Omental fat pad (tissue), 4 donors: ENCODE measurements around the gene RRAGD. TPM values are rescaled to one million over a fixed set of nuclear protein-coding genes. Genes with fewer than 3 reads are reported as not detected.

ENCODE experiments used
- ATAC-seq: fragments of 150-250 bp; one replicate; pipeline ENCODE4 v1.9.1; 2016; ENCODE audit warnings: mild to moderate bottlenecking, moderate library complexity; ENCODE audit not compliant: low FRiP score
- DNase-seq: peaks from one replicate; pipeline ENCODE4 v3.0.0-alpha.2; 2019; ENCODE audit warnings: low spot score
- total RNA-seq, 4 donors: library from RNA; depleted of rRNA; stranded (reverse); fragments of >200 nt; gene quantifications; one replicate each; pipeline ENCODE4 v1.1.0, GENCODE V29; 2016
- TF ChIP-seq, protein P1 (sequence below), 3 donors: fragments of 450-650 bp; IDR thresholded peaks; one replicate each; pipeline ENCODE4 v1.5.1; 2016 to 2017; ENCODE audit warnings: antibody characterized with exemption in 3 of 3, mild to moderate bottlenecking in 3 of 3, moderate library complexity in 2 of 3

Gene RRAGD
- total RNA-seq, 4 donors from 2014 or later, result 11.8 to 41.8 (median 16.5) TPM

DNA sequence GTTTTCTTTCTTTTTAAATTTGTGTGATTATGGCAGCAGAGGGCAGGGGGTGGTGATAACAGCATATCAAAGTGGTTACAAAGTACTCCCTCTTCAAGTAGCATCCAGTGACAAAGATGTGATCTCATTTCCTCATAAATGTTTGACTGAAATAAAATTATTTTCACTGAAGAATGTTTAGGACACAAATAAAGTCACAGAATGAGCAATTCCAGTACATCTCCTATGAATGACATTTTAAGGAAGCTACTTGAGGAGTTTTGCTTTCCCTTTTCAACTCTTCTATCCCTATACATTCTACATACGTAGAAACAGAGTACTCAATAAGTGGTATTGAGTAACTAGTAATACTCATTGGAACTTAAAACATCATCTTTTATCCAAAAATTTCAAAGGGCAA is 83.1 kb downstream of the RRAGD start:
- TF ChIP-seq, protein P1, sequence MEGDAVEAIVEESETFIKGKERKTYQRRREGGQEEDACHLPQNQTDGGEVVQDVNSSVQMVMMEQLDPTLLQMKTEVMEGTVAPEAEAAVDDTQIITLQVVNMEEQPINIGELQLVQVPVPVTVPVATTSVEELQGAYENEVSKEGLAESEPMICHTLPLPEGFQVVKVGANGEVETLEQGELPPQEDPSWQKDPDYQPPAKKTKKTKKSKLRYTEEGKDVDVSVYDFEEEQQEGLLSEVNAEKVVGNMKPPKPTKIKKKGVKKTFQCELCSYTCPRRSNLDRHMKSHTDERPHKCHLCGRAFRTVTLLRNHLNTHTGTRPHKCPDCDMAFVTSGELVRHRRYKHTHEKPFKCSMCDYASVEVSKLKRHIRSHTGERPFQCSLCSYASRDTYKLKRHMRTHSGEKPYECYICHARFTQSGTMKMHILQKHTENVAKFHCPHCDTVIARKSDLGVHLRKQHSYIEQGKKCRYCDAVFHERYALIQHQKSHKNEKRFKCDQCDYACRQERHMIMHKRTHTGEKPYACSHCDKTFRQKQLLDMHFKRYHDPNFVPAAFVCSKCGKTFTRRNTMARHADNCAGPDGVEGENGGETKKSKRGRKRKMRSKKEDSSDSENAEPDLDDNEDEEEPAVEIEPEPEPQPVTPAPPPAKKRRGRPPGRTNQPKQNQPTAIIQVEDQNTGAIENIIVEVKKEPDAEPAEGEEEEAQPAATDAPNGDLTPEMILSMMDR (IDR thresholded peaks at IDR 0.05), result no peak
- no peak for ATAC-seq
- DNase-seq, result no peak

DNA sequence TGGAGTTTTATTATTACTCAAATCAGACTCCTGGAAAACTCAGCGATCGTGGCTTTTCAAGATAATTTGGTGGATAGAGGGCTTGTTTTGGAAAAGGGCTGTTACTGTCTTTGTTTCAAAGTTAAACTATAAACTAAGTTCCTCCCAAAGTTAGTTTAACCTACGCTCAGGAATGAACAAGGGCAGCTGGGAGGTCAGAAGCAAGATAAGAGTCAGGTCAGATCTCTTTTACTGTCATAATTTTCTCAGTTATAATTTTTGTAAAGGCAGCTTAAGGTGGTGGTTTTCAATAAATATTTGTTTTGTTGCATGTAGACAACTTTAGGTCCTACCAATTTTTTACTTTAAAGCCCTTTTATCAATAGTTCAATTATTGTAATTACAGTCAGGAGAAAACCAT is 87.8 kb downstream of the RRAGD start:
- TF ChIP-seq, protein P1 (IDR thresholded peaks at IDR 0.05), result no peak
- ATAC-seq, result no peak
- DNase-seq, result no peak

DNA sequence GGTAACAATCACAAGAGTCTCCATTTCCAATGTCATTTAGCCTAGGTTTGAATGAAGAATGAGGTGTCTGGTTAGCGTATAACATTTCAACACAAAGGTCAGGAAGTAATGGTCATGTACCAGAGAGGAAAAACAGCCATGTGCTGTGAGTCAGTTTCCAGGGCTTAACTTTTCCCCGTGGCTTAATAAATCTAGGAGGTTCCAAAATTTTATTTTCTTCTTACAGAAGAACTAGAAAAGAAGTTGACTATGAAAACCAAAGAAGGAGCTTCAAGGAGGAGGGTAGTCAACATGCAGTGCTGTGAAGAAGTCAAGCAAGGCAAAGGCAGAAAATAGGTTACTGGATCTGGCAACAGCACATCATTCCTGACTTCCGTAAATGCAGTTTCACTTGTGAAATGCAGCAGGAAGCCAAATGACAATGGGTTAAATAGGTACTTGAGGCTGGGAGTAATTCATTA is 88.5 kb downstream of the RRAGD start:
- DNase-seq (no peak), ATAC-seq (no peak)
- TF ChIP-seq, protein P1 (IDR thresholded peaks at IDR 0.05), result no peak

DNA sequence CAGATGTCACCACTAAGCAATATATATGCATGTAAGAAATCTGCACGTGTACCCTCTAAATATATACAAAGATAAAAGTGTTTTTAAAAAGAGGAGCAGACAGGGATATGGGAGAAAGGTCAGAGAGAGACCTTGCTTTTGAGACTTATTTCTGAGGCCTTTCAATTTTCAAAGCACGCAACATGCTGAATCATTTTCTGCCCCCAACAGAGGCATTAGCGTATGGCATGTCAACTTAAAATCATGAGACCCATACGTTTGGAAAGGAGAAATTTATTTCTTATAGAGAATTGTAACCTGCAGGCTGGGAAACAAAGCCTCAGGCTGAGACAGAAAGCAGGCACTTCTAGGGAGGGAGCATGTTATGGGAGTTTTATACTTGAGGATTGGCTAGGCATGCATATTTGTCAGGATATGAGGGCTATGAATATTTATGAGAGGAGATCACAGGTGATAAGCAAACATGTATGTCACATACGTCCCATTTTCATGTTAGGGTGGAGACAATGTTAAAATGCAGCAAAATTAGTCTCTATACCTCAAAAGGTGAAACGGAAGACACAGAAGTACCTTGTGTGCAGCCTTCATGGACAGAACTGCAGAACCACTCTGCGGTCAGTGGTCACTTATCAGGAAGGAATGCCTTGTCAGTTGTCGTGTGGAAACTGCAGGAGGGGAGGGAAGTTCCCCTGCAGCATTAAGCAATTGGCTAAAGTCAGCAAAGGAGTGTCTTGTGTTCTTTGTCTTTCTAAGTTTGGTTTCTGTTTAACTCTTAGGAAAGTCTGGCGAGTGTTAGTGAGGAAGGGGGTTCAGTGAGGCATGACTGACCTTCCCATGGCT is 90.7 kb downstream of the RRAGD start:
- ATAC-seq, result no peak
- TF ChIP-seq, protein P1 (IDR thresholded peaks at IDR 0.05), result no peak
- no peak for DNase-seq

DNA sequence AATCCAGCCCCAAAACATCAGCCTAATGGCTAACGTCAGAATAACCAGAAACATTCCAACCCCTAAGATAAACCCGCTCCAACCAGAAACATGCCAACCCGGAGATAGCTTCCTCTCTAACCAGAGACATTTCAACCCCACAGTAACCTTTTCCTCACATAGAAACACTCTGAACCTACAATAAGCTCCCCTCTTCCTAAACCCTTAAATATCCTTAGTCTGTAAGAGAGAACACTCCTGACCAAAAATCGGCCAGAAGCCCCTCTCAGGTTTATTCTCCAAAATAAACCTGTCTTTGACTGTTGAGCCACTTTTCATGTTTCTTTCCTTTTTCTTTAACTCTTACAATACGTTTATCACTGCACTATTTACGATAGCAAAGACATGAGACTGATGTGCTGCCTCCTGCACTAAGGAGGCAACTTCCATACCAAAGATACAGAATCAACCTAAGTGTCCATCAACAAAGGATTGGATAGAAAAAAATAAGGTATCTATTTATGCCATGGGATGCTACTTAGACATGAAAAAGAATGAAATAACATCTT is 92.0 kb downstream of the RRAGD start:
- TF ChIP-seq, protein P1 (IDR thresholded peaks at IDR 0.05), result no peak
- no peak for ATAC-seq
- DNase-seq, result no peak

DNA sequence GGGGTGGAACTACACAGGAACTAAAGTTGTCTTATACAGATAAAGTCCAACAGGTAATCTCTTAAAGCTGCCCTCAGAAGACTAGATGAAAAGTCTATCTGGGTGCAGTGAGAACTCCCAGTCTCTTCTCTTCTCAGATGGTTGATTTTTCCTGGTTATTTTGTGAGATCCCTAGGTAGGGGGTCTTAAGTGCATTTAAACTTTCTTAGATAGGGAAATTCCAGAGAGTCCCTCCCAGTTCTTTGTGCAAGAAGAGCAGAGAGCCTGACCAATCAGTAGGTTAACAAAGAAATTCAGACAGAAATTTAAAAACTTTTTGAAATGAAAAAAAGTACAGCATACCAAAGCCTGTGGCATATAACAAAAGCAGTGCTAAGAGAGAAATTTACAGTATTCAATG is 95.0 kb downstream of the RRAGD start:
- no peak for ATAC-seq
- TF ChIP-seq, protein P1 (IDR thresholded peaks at IDR 0.05), result no peak
- DNase-seq, result no peak
